ENCODE measurements around the gene PTPRS.

The PTPRS gene

DNA sequence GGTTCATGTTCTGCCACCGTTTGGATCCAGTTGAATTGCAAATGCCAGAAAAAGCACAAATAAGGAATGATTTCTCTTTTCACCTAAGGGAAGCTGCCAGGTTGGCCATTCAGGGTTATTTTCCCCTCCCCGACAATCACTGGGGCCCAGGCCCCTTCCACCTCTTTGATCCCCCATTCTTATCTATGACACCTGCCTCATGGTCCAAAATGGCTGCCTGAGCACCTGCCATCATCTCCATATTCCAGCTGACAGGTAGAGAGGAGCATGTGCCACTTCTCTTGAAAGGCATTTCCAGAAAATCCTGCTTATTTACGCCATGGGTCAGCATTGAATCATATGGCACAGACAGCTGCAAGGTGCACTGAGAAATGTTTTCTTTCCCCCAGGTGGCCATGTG, 15.7 kb downstream of the PTPRS start:
- no peaks in the 10 kb centered on the region for H3F3A ChIP-seq (ENCODE audit: insufficient read depth, low read length)
- no peak overlapping the region for H3K27ac ChIP-seq (ENCODE audit: low read length)
- no peaks in the 10 kb centered on the region for H3K79me2 ChIP-seq (ENCODE audit: low read length)
- H3K9me2 ChIP-seq (replicated peaks; ENCODE audit: insufficient read depth, low read length) = no peaks in the 10 kb centered on the region
- no peaks in the 10 kb centered on the region; the same call in 1 of the 2 replicates for H4K20me1 ChIP-seq (ENCODE audit: insufficient read depth, low read length)
- TF ChIP-seq, protein P1, sequence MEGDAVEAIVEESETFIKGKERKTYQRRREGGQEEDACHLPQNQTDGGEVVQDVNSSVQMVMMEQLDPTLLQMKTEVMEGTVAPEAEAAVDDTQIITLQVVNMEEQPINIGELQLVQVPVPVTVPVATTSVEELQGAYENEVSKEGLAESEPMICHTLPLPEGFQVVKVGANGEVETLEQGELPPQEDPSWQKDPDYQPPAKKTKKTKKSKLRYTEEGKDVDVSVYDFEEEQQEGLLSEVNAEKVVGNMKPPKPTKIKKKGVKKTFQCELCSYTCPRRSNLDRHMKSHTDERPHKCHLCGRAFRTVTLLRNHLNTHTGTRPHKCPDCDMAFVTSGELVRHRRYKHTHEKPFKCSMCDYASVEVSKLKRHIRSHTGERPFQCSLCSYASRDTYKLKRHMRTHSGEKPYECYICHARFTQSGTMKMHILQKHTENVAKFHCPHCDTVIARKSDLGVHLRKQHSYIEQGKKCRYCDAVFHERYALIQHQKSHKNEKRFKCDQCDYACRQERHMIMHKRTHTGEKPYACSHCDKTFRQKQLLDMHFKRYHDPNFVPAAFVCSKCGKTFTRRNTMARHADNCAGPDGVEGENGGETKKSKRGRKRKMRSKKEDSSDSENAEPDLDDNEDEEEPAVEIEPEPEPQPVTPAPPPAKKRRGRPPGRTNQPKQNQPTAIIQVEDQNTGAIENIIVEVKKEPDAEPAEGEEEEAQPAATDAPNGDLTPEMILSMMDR (IDR thresholded peaks at IDR 0.05; ENCODE audit: low read length) = no peak
- no peak for TF ChIP-seq EZH2 (optimal IDR thresholded peaks at IDR 0.05; ENCODE audit: low read depth, low read length)
- TF ChIP-seq EZH2phosphoT487 (IDR thresholded peaks at IDR 0.05; ENCODE audit: low read length) = no peak
- no peaks in the 10 kb centered on the region for H3K36me3 ChIP-seq (replicated peaks; ENCODE audit: insufficient read depth, low read length)
- H3K4me2 ChIP-seq (ENCODE audit: low read depth, low read length) = no peak overlapping the region
- H2AFZ ChIP-seq (ENCODE audit: low read length) = no peak overlapping the region
- H3K9ac ChIP-seq (ENCODE audit: low read length) = no peak overlapping the region
- DNase-seq = no peak
- H3K27me3 ChIP-seq (replicated peaks; ENCODE audit: insufficient read depth, low read length) = peaks cover 96% of the 10 kb centered on the region
- no peaks in the 10 kb centered on the region for H3K9me3 ChIP-seq (replicated peaks; ENCODE audit: insufficient read depth, low read length)
- H3K4me3 ChIP-seq (ENCODE audit: low read length) = no peak overlapping the region
- H3K4me1 ChIP-seq (ENCODE audit: low read length) = no peaks in the 10 kb centered on the region

- no peaks in the 10 kb centered on the region for H3K9me3 ChIP-seq (replicated peaks; ENCODE audit: insufficient read depth, low read length)
- no peaks in the 10 kb centered on the region for H3K79me2 ChIP-seq (ENCODE audit: low read length)
- H4K20me1 ChIP-seq (ENCODE audit: insufficient read depth, low read length) = no peaks in the 10 kb centered on the region; the same call in 1 of the 2 replicates
- H3K27me3 ChIP-seq (replicated peaks; ENCODE audit: insufficient read depth, low read length) = peaks cover 96% of the 10 kb centered on the region
- H3F3A ChIP-seq (ENCODE audit: insufficient read depth, low read length) = no peaks in the 10 kb centered on the region
- no peak for DNase-seq
- TF ChIP-seq, protein P1 (IDR thresholded peaks at IDR 0.05; ENCODE audit: low read length) = no peak
- no peak for TF ChIP-seq EZH2phosphoT487 (IDR thresholded peaks at IDR 0.05; ENCODE audit: low read length)
- TF ChIP-seq EZH2 (optimal IDR thresholded peaks at IDR 0.05; ENCODE audit: low read depth, low read length) = no peak
- no peaks in the 10 kb centered on the region for H3K9me2 ChIP-seq (replicated peaks; ENCODE audit: insufficient read depth, low read length)
- no peak overlapping the region for H2AFZ ChIP-seq (ENCODE audit: low read length)
- no peaks in the 10 kb centered on the region for H3K4me1 ChIP-seq (ENCODE audit: low read length)
- H3K9ac ChIP-seq (ENCODE audit: low read length) = no peak overlapping the region
- no peak overlapping the region for H3K4me3 ChIP-seq (ENCODE audit: low read length)
- H3K4me2 ChIP-seq (ENCODE audit: low read depth, low read length) = no peak overlapping the region
- no peak overlapping the region for H3K27ac ChIP-seq (ENCODE audit: low read length)
- H3K36me3 ChIP-seq (replicated peaks; ENCODE audit: insufficient read depth, low read length) = no peaks in the 10 kb centered on the region
Observed at GRCh38 chr19:5323475-5323811, 17.2 kb downstream of the PTPRS start.

GRCh38 chr19:5321851-5322681, 18.5 kb downstream of the PTPRS start:
- no peaks in the 10 kb centered on the region; the same call in 1 of the 2 replicates for H4K20me1 ChIP-seq (ENCODE audit: insufficient read depth, low read length)
- no peak overlapping the region for H3K27ac ChIP-seq (ENCODE audit: low read length)
- no peaks in the 10 kb centered on the region for H3K79me2 ChIP-seq (ENCODE audit: low read length)
- H3K27me3 ChIP-seq (replicated peaks; ENCODE audit: insufficient read depth, low read length) = peaks cover 96% of the 10 kb centered on the region
- H2AFZ ChIP-seq (ENCODE audit: low read length) = no peak overlapping the region
- TF ChIP-seq EZH2 (optimal IDR thresholded peaks at IDR 0.05; ENCODE audit: low read depth, low read length) = no peak
- no peak for TF ChIP-seq EZH2phosphoT487 (IDR thresholded peaks at IDR 0.05; ENCODE audit: low read length)
- TF ChIP-seq, protein P1 (IDR thresholded peaks at IDR 0.05; ENCODE audit: low read length) = no peak
- no peaks in the 10 kb centered on the region for H3K36me3 ChIP-seq (replicated peaks; ENCODE audit: insufficient read depth, low read length)
- H3K4me2 ChIP-seq (ENCODE audit: low read depth, low read length) = no peak overlapping the region
- no peak overlapping the region for H3K4me3 ChIP-seq (ENCODE audit: low read length)
- no peaks in the 10 kb centered on the region for H3K9me3 ChIP-seq (replicated peaks; ENCODE audit: insufficient read depth, low read length)
- no peak overlapping the region for H3K9ac ChIP-seq (ENCODE audit: low read length)
- no peaks in the 10 kb centered on the region for H3F3A ChIP-seq (ENCODE audit: insufficient read depth, low read length)
- H3K4me1 ChIP-seq (ENCODE audit: low read length) = no peaks in the 10 kb centered on the region
- no peaks in the 10 kb centered on the region for H3K9me2 ChIP-seq (replicated peaks; ENCODE audit: insufficient read depth, low read length)
- no peak for DNase-seq

Data from MM.1S (cell line).